HG03460 (cell line): Measurements from ENCODE around the gene KCNA4.
"Not testable (repeated sequence)": the region's sequence is repeated elsewhere in the genome, so short reads cannot be mapped to it uniquely, and the experiment has no call there.

Experiments used
- ATAC-seq: cut with Tn5 transposase; IDR thresholded peaks from one replicate; pipeline ENCODE4 v1.9.1; 2021; ENCODE audit not compliant: unreplicated experiment

The KCNA4 gene

GRCh38 chr11:30000986-30001750 is 15.7 kb downstream of the KCNA4 start:
- ATAC-seq, result no peak

GRCh38 chr11:29996016-29996415 is 20.8 kb downstream of the KCNA4 start:
- no peak for ATAC-seq

- ATAC-seq, result no peak
These were observed 27.5 kb downstream of the KCNA4 start for GRCh38 chr11:29989174-29989970.

GRCh38 chr11:29985248-29985647 is 31.6 kb downstream of the KCNA4 start:
- ATAC-seq, result no peak

DNA sequence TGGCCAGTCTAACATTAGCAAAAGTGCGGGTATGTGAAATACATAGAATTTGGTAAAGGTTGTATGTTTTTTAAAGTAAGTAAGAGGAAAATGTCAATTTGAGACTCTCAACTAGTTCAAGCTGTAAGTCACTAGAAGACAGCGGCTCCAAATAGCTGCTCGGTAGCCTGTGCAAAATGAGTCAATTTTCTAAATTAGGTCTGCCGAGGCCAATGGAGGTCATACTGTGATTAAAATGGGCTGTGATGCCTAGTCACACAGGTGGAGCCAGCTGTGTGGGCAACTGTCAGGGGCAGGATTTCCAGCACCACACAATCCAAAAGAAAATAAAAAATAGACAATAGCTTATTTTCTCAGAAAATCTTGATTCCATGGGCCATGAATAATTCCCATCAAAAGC is 32.3 kb downstream of the KCNA4 start:
- ATAC-seq, result no peak

- ATAC-seq, result no peak
These were observed 38.3 kb downstream of the KCNA4 start for GRCh38 chr11:29978549-29978948.

DNA sequence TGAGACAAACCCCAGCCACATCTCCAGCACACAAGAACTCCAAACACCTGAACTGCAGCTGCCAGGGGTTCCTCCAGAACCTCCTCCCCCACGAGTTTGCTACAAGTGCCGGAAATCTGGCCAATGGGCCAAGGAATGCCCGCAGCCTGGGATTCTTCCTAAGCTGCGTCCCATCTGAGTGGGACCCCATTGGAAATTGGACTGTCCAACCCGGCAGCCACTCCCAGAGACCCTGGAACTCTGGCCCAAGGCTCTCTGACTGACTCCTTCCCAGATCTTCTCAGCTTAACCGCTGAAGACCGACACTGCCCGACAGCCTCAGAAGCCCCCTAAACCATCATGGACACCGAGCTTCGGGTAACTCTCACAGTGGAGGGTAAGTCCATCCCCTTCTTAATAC is 41.2 kb downstream of the KCNA4 start:
- not testable (repeated sequence) for ATAC-seq

- ATAC-seq, result no peak
These were observed 53.0 kb downstream of the KCNA4 start for GRCh38 chr11:29963796-29964195.

DNA sequence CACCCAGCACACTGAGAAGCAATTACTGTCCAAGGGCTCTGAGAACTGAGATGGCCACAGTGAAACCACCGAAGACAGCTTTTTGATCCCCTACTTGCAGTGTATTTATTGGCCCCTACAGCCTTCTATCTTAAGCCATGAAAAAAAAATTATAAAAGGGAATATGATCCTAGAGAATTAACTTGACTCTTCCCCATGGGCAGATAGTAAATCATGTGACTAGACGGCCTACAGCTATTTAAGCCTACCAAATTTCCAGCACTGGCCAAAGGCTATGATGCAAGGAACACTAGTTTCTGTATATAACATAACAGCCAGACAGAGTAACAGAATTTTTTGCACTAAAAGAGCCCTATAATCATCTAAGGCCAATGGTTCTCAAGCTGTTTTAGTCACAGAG is 53.8 kb downstream of the KCNA4 start:
- no peak for ATAC-seq

DNA sequence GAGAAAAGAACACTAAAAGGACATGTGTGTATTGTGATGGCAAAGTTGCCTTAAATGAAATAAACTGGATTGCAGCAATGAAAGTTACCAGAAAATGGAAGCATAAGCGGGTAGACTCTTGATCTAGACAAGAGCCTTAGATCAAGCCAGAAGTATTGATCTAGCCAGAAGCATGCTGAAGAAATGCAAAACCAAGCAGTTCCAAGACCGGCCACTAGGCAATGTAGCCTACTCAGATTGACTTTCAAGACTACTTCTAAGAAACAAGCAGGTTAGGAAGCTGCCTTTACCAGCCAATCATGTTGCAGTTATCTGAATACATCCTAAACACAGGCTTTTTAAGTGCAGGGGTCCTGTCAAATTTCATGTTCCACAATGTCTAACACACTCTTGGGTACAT is 54.6 kb downstream of the KCNA4 start:
- ATAC-seq, result no peak
